Measurements from ENCODE around the gene CADPS2. TPM values are rescaled to one million over a fixed set of nuclear protein-coding genes. Genes with fewer than 3 reads are reported as not detected.

CADPS2 gene
- total and polyA plus RNA-seq, 2 of the 8 experiments (the other 6 are each of a cell fraction or from before 2014, with no cell fraction given), result 8.9 to 22.3 TPM

GRCh38 chr7:122301858-122302760 lies 584.2 kb downstream of the CADPS2 start:
- 13% methylated on average over 35 of the region's 35 CpGs; no CpG with 5 or more reads in 1 of the 2 experiments for WGBS, 2 experiments (ENCODE audit: extremely low coverage in 1 of 2, insufficient coverage in 1 of 2, insufficient read length in 1 of 2, insufficient replicate concordance in 2 of 2, low coverage in 1 of 2, low lambda C conversion rate in 2 of 2, missing lambda C conversion rate in 1 of 2)
- TF ChIP-seq CTBP2 (IDR thresholded peaks at IDR 0.05; ENCODE audit: borderline replicate concordance, insufficient read depth, insufficient read length, low read length) (peak; percentile 45), KDM4A (IDR thresholded peaks at IDR 0.05; ENCODE audit: low read depth, low read length, severe bottlenecking) (peak; percentile 39), JUND (IDR thresholded peaks at IDR 0.05; ENCODE audit: low read length) (no peak), JUN (IDR thresholded peaks at IDR 0.05; ENCODE audit: low read depth, low read length) (no peak), EGR1 (IDR thresholded peaks at IDR 0.05; ENCODE audit: borderline replicate concordance, low read depth, low read length) (peak; percentile 88; the same call in 1 of the 2 replicates), CBX8 (IDR thresholded peaks at IDR 0.05; ENCODE audit: borderline replicate concordance, low read depth, low read length) (peak; percentile 33; the same call in 1 of the 2 replicates)

More at GRCh38 chr7:122301858-122302760, 584.2 kb downstream of the CADPS2 start:
- Histone ChIP-seq H4K91ac (replicated peaks; ENCODE audit: insufficient read length, low read length) (no peak overlapping the region), H3K23ac (ENCODE audit: insufficient read length) (no peak overlapping the region), H3K79me1 (ENCODE audit: low read depth, low read length) (no peaks in the 10 kb centered on the region), H4K20me1 (replicated peaks in 1 of 2; ENCODE audit: control insufficient read depth in 1 of 2, insufficient read depth in 2 of 2, low read length in 2 of 2) (peaks cover 0 to 3% of the 10 kb centered on the region in 2 experiments), H3K36me3 (ENCODE audit: control insufficient read depth in 2 of 4, insufficient read depth in 4 of 4, low read length in 3 of 4) (peaks cover 0 to 24% (median 2%) of the 10 kb centered on the region in 4 experiments; a peak in 2 of 8 replicates), H2BK120ac (replicated peaks; ENCODE audit: low read depth, low read length) (no peak overlapping the region), H3K79me2 (ENCODE audit: control insufficient read depth in 1 of 2, insufficient read depth in 2 of 2, low read length in 2 of 2) (no peaks in the 10 kb centered on the region; a peak in 1 of 4 replicates), H3K14ac (ENCODE audit: insufficient read length) (no peak overlapping the region), H2BK12ac (ENCODE audit: low read depth, low read length) (peak overlapping the region; percentile 92; the same call in 1 of the 2 replicates), H3K9ac (replicated peaks in 1 of 4; ENCODE audit: extremely low read depth in 1 of 4, low read depth in 3 of 4, low read length in 3 of 4) (no peak overlapping the region), H4K5ac (ENCODE audit: insufficient read length, low read depth, low read length) (no peak overlapping the region), H2BK20ac (ENCODE audit: low read length) (0 out of 2 replicates have a peak overlapping the region, but pooled peaks have one; percentile 9), H3K4me2 (ENCODE audit: insufficient read depth in 1 of 2, low read depth in 2 of 2, low read length in 2 of 2) (peak overlapping the region; percentile 62 to 100), H2AFZ (ENCODE audit: low read length) (no peak overlapping the region), H3K27ac (ENCODE audit: low read depth, low read length) (no peak overlapping the region), H3K4me3 (ENCODE audit: extremely low read depth in 1 of 4, insufficient read depth in 2 of 4, low read depth in 3 of 4, low read length in 4 of 4) (peak overlapping the region; percentile 58 to 84 (median 70); a peak in 5 of 8 replicates), H3K9me3 (ENCODE audit: insufficient read depth in 2 of 2, low read depth in 1 of 2, low read length in 1 of 2) (no peaks in the 10 kb centered on the region), H3K23me2 (ENCODE audit: low read depth, low read length) (peaks cover 40% of the 10 kb centered on the region; the same call in 1 of the 2 replicates), H3K27me3 (replicated peaks in 1 of 4; ENCODE audit: control insufficient read depth in 3 of 4, extremely low read depth in 1 of 4, insufficient read depth in 3 of 4, low read length in 3 of 4) (peaks cover 41 to 80% (median 68%) of the 10 kb centered on the region in 4 experiments), H3K18ac (ENCODE audit: extremely low read depth, low read length) (0 out of 2 replicates have a peak overlapping the region, but pooled peaks have one; percentile 16), H3K4me1 (replicated peaks in 1 of 4; ENCODE audit: control insufficient read depth in 3 of 4, insufficient read depth in 4 of 4, low read length in 3 of 4) (peaks cover 3 to 36% (median 15%) of the 10 kb centered on the region in 4 experiments), H2AK5ac (ENCODE audit: low read depth, low read length) (no peak overlapping the region; the same call in 1 of the 2 replicates), H2BK15ac (ENCODE audit: low read length) (peak overlapping the region; percentile 89; the same call in 1 of the 2 replicates), H4K8ac (ENCODE audit: extremely low read depth, insufficient read depth, low read length) (no peak overlapping the region), H3K56ac (replicated peaks; ENCODE audit: insufficient read length, low read depth, low read length) (no peak overlapping the region), H3K4ac (replicated peaks; ENCODE audit: insufficient read length, low read depth, low read length) (no peak overlapping the region), H2BK5ac (ENCODE audit: low read depth, low read length) (0 out of 2 replicates have a peak overlapping the region, but pooled peaks have one; percentile 41)
- CTCF ChIA-PET (ENCODE audit: partially characterized antibody), result interaction anchor here (0.9 to 3.1 kb wide), 3 partner anchors 79 to 226 kb away, joined by 3 to 15 read pairs (median 3); no protein-coding TSS in a partner anchor
- POLR2A ChIA-PET (ENCODE audit: partially characterized antibody), result interaction anchor here (0.9 to 2.2 kb wide), 4 partner anchors 8 to 20 kb away, joined by 3 to 15 read pairs (median 4); no protein-coding TSS in a partner anchor
- DNase-seq (ENCODE audit: low read depth in 1 of 2, low spot score in 2 of 2), result peak in 1 of 2 experiments; percentile 72
- FAIRE-seq, result no peak

Measured in H1 (cell line).